Breast epithelium (tissue), 4 donors: ENCODE measurements around the gene RFT1. TPM values are rescaled to one million over a fixed set of nuclear protein-coding genes. Genes with fewer than 3 reads are reported as not detected.

Experiments
- DNase-seq, 2 donors: peaks; one replicate each; pipeline ENCODE4 v3.0.0-alpha.2; 2019; ENCODE audit warnings: low spot score in 2 of 2
- H3K27ac ChIP-seq, 2 donors: fragments of 200-600 bp; sonication (generic) in 1 of 2; one replicate each; pipeline ENCODE4 v1.5.1; 2016 to 2019; ENCODE audit warnings: mild to moderate bottlenecking in 1 of 2
- H3K27me3 ChIP-seq, 2 donors: fragments of 200-600 bp; sonication (generic) in 1 of 2; one replicate each; pipeline versions ENCODE4 v1.5.1 to v1.6.0; 2017 to 2019; ENCODE audit warnings: control low read depth in 1 of 2, mild to moderate bottlenecking in 1 of 2
- H3K36me3 ChIP-seq: fragments of 200-600 bp; one replicate; pipeline ENCODE4 v1.5.1; 2019
- H3K4me1 ChIP-seq, 2 donors: fragments of 200-600 bp; sonication (generic); one replicate each; pipeline ENCODE4 v1.5.1; 2016 to 2019; ENCODE audit warnings: control low read depth in 1 of 2
- H3K4me3 ChIP-seq, 3 donors: fragments of 200-600 bp; sonication (generic); 1 replicate in 2 of 3; 2 replicates in 1 of 3; pipeline ENCODE4 v1.5.1; 2016 to 2019; ENCODE audit warnings: mild to moderate bottlenecking in 3 of 3, moderate library complexity in 2 of 3
- H3K9me3 ChIP-seq, 2 donors: fragments of 200-600 bp; sonication (generic) in 1 of 2; one replicate each; pipeline ENCODE4 v1.5.1; 2016 to 2019; ENCODE audit warnings: control low read depth in 1 of 2
- POLR2A ChIP-seq: fragments of 450-650 bp; IDR thresholded peaks from one replicate; pipeline ENCODE4 v1.6.1; 2016; ENCODE audit warnings: antibody characterized with exemption, mild to moderate bottlenecking, moderate library complexity
- POLR2AphosphoS5 ChIP-seq, 3 donors: sonication (generic); formaldehyde crosslinking; IDR thresholded peaks; one replicate each; pipeline ENCODE4 v1.6.1; 2017; ENCODE audit warnings: antibody characterized with exemption in 3 of 3
- intact Hi-C: fragments of 100-400 bp; cut with DNase I; formaldehyde crosslinking; loops from one replicate; pipeline ENCODE4 v1.15.1; 2023; ENCODE audit warnings: low total_unique reads
- total RNA-seq, 3 donors: library from RNA; depleted of rRNA; stranded (reverse); fragments of >200 nt; gene quantifications; one replicate each; pipeline ENCODE4 v1.1.0, GENCODE V29; 2016
- TF ChIP-seq, protein P1 (sequence below), 3 donors: fragments of 450-650 bp; IDR thresholded peaks; one replicate each; pipeline ENCODE4 v1.5.1; 2016 to 2017; ENCODE audit warnings: antibody characterized with exemption in 3 of 3, mild to moderate bottlenecking in 3 of 3, moderate library complexity in 3 of 3

The RFT1 gene
- total RNA-seq, 3 donors from 2014 or later, result 9.5 to 11.7 (median 10.1) TPM

DNA sequence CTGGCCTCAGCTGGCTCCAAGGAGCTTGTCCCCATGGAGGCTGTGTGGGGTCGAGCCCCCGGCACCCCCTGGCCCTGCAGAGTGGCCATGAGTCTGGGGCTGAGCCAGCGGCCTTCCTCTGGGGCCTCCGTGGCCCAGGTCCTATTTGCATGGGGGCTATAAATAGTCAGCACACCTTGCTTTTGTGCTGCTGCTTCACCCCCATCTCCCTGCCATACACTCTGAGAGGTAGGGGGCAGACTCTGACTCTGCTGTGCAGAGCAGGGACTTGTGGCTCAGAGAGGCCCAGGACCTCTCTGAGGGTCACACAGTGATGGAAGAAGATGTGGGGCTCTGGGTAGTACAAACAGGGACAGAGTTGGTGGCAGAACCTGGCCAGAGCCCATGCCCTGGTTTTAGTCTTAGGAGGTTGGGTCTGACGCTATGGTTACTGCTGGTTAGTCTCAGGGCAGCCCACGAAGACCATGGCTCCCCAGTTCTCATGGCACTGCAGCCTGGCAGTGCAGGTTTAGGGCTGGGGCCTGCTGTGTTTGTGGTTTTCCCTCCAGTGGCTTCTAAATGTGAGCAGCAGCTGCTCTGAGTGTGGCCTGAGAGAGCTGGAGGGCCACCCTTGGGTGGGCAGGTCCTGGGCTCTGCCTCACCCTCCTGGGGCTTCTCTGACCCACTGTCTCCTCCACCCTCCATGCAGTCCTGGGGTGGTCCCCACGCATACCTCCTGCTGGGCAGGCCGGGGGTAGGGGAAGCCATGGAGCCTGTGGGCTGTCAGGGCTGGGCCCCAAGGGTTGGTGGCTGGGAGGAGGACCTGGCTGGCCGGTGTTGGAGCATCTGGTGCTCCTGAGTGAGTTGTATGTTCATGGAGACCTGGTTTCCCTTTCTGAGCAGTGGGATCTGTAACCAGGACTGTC is 44.4 kb upstream of the RFT1 start:
- H3K36me3 ChIP-seq, result no peaks in the 10 kb centered on the region
- no peaks in the 10 kb centered on the region for H3K27me3 ChIP-seq
- no peak for TF ChIP-seq POLR2A
- TF ChIP-seq POLR2AphosphoS5 (IDR thresholded peaks at IDR 0.05), result no peak
- TF ChIP-seq, protein P1, sequence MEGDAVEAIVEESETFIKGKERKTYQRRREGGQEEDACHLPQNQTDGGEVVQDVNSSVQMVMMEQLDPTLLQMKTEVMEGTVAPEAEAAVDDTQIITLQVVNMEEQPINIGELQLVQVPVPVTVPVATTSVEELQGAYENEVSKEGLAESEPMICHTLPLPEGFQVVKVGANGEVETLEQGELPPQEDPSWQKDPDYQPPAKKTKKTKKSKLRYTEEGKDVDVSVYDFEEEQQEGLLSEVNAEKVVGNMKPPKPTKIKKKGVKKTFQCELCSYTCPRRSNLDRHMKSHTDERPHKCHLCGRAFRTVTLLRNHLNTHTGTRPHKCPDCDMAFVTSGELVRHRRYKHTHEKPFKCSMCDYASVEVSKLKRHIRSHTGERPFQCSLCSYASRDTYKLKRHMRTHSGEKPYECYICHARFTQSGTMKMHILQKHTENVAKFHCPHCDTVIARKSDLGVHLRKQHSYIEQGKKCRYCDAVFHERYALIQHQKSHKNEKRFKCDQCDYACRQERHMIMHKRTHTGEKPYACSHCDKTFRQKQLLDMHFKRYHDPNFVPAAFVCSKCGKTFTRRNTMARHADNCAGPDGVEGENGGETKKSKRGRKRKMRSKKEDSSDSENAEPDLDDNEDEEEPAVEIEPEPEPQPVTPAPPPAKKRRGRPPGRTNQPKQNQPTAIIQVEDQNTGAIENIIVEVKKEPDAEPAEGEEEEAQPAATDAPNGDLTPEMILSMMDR (IDR thresholded peaks at IDR 0.05), result no peak
- no peaks in the 10 kb centered on the region for H3K9me3 ChIP-seq
- DNase-seq, result no peak
- no peak overlapping the region for H3K4me3 ChIP-seq
- intact Hi-C loops, result no loop called here
- H3K27ac ChIP-seq, result no peak overlapping the region
- peaks cover 0 to 1% of the 10 kb centered on the region in 2 donors for H3K4me1 ChIP-seq

DNA sequence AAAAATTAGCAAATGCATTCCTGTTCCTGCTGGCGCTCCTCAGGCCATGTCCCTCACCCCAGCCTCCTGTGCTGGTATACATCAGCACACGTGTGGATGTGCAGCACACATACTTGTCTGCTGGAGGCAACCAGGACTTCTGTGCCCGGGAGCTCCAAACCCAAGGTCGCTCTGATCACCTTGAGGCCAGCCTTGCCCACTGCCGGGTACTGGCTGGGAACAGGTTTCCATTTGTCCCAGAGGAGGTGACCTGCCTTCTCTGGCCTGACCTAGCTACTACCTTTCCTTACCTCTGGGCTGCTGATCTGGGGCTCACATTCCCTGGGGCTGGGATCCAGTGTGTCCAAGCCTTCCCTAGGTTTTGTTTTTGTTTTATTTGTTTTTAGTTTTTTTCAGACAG is 42.9 kb upstream of the RFT1 start:
- Histone ChIP-seq H3K36me3 (no peaks in the 10 kb centered on the region), H3K4me1 (peaks cover 0 to 3% of the 10 kb centered on the region in 2 donors), H3K9me3 (no peaks in the 10 kb centered on the region), H3K27ac (no peak overlapping the region), H3K27me3 (no peaks in the 10 kb centered on the region), H3K4me3 (no peak overlapping the region)
- no peak for DNase-seq
- TF ChIP-seq POLR2A, result no peak
- TF ChIP-seq POLR2AphosphoS5 (IDR thresholded peaks at IDR 0.05), result no peak
- TF ChIP-seq, protein P1 (IDR thresholded peaks at IDR 0.05), result no peak
- intact Hi-C loops, result no loop called here

DNA sequence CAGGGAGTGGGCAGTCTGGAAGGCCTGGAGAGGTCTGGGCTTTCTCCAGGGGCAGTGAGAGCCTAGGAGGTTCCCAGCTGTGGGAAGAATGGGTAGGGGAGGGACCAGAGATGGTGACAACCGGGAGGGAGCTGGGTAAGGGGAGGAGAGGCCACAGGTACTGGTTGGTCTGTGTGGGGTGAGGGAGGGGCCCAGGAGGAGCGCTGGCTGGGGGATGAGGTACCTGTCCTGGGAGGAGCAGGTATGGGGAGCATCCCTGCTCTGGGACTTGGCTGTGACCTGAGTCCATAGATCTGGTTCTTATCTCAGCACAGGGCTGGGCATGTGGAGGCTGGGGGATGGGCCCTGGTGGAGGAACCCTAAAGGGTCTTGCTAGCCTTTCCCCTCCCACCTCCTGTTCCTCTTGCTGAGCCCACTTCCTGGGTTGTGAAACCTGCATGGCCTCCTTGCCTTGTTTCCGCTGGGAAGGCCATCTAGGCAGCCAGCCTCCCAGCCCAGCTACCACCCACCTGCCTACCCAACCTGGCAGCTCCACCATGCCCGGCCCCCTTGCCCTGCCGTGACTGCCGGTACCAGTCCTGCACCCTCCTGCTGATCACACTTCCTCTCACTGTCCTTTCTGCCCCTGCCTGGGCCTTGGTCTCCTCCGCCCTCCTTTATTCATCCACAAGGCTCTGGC is 41.7 kb upstream of the RFT1 start:
- Histone ChIP-seq H3K27ac (no peak overlapping the region), H3K36me3 (no peaks in the 10 kb centered on the region), H3K9me3 (no peaks in the 10 kb centered on the region), H3K4me3 (no peak overlapping the region), H3K27me3 (no peaks in the 10 kb centered on the region), H3K4me1 (peaks cover 0 to 4% of the 10 kb centered on the region in 2 donors)
- TF ChIP-seq, protein P1 (IDR thresholded peaks at IDR 0.05), result no peak
- no peak for TF ChIP-seq POLR2AphosphoS5 (IDR thresholded peaks at IDR 0.05)
- TF ChIP-seq POLR2A, result no peak
- DNase-seq, result no peak
- intact Hi-C loops, result no loop called here

DNA sequence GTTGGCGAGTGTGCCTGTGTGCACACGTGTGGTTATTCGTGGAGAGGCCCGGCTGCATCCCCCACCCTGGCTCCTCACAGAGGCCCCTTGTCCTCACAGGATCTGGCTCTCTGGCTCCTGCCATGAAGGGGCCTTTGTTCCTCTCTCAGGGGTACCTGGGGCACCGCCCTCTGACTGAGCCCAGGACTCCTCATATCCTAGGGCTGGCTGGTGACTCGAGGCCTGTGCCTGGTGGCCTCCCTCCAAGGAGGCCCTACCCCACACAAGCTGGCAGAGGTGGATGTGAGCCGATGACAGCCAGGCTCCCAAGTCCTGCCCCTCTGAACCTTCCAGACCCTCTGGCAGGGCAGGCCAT is 40.8 kb upstream of the RFT1 start:
- Histone ChIP-seq H3K27me3 (no peaks in the 10 kb centered on the region), H3K9me3 (no peaks in the 10 kb centered on the region), H3K4me3 (no peak overlapping the region), H3K4me1 (peaks cover 0 to 10% of the 10 kb centered on the region in 2 donors), H3K36me3 (no peaks in the 10 kb centered on the region), H3K27ac (no peak overlapping the region)
- TF ChIP-seq POLR2AphosphoS5 (IDR thresholded peaks at IDR 0.05) (no peak), POLR2A (no peak)
- TF ChIP-seq, protein P1 (IDR thresholded peaks at IDR 0.05), result no peak
- DNase-seq, result no peak
- intact Hi-C loops, result no loop called here
